NT2/D1 (cell line): ENCODE results near the gene RSPO3.

Experiments used
- YY1 ChIP-seq: IDR thresholded peaks from 2 replicates; pipeline ENCODE4 v1.6.1; 2011; ENCODE audit not compliant: insufficient read length, insufficient read depth
- ZNF274 ChIP-seq: IDR thresholded peaks from 2 replicates; pipeline ENCODE4 v1.6.1; 2011; ENCODE audit warnings: mild to moderate bottlenecking, low read depth, low read length

- no peak for TF ChIP-seq ZNF274
- no peak for TF ChIP-seq YY1
Observed at GRCh38 chr6:127069659-127070279, 48.7 kb upstream of the RSPO3 start.
